PC-9 (cell line): ENCODE measurements around the gene LRRC23. TPM values are rescaled to one million over a fixed set of nuclear protein-coding genes. Genes with fewer than 3 reads are reported as not detected.
A peak's percentile ranks its signal among the peaks of the same experiment; 100 is the strongest.

Experiments
- BruUV-seq: library from RNA; stranded (reverse); fragments of 400-500 nt; replicated peaks from 2 replicates; lab custom pipeline; 2021; lab: Mats Ljungman, UMichigan
- CTCF ChIA-PET: fragments of 300-600 bp; sonication (Branson Sonifier 250); formaldehyde crosslinking; loops from one replicate; lab custom pipeline; 2022; ENCODE audit warnings: antibody characterized with exemption; lab: Charles Lee
- POLR2A ChIA-PET: fragments of 300-600 bp; sonication (Branson Sonifier 250); formaldehyde crosslinking; loops from one replicate; lab custom pipeline; 2022; ENCODE audit warnings: antibody characterized with exemption; ENCODE audit not compliant: unreplicated experiment; lab: Charles Lee
- DNase-seq, 2 experiments: peaks; one replicate each; pipeline versions ENCODE4 v3.0.0 to v3.0.0-alpha.2; 2015 to 2022; ENCODE audit warnings: mixed read lengths in 1 of 2
- H2AFZ ChIP-seq: fragments of 200-600 bp; sonication (generic); 2 replicates; pipeline ENCODE4 v1.8.1; 2017; ENCODE audit warnings: antibody characterized with exemption
- H3F3A ChIP-seq: fragments of 200-600 bp; sonication (generic); 2 replicates; pipeline ENCODE4 v1.8.1; 2017; ENCODE audit warnings: antibody characterized with exemption, mild to moderate bottlenecking, low read depth; ENCODE audit not compliant: insufficient read depth
- H3K27ac ChIP-seq: fragments of 200-600 bp; sonication (generic); 2 replicates; pipeline ENCODE4 v1.6.1; 2016; ENCODE audit warnings: mixed run types
- H3K27me3 ChIP-seq: fragments of 200-600 bp; sonication (generic); 2 replicates; pipeline ENCODE4 v1.6.1; 2016; ENCODE audit warnings: low read depth, mixed run types; ENCODE audit not compliant: insufficient read depth
- H3K36me3 ChIP-seq: fragments of 200-600 bp; sonication (generic); 2 replicates; pipeline ENCODE4 v1.6.1; 2016; ENCODE audit warnings: low read depth, mixed run types
- H3K4me1 ChIP-seq: fragments of 200-600 bp; sonication (generic); replicated peaks from 2 replicates; pipeline ENCODE4 v1.6.1; 2016; ENCODE audit warnings: mixed run types; ENCODE audit not compliant: insufficient read depth
- H3K4me2 ChIP-seq: fragments of 200-600 bp; sonication (generic); 2 replicates; pipeline ENCODE4 v1.6.1; 2017; ENCODE audit warnings: mixed run types
- H3K4me3 ChIP-seq: fragments of 200-600 bp; sonication (generic); 2 replicates; pipeline ENCODE4 v1.6.1; 2016; ENCODE audit warnings: mixed run types
- H3K79me2 ChIP-seq: fragments of 200-600 bp; sonication (generic); 2 replicates; pipeline ENCODE4 v1.6.1; 2017; ENCODE audit warnings: low read depth, mixed run types
- H3K9me2 ChIP-seq: fragments of 200-600 bp; sonication (generic); 2 replicates; pipeline ENCODE4 v1.8.1; 2017; ENCODE audit warnings: mild to moderate bottlenecking; ENCODE audit not compliant: insufficient read depth
- H3K9me3 ChIP-seq: fragments of 200-600 bp; sonication (generic); 2 replicates; pipeline ENCODE4 v1.8.1; 2016; ENCODE audit warnings: low read depth; ENCODE audit not compliant: insufficient read depth
- H4K20me1 ChIP-seq: fragments of 200-600 bp; sonication (generic); 2 replicates; pipeline ENCODE4 v1.8.1; 2017; ENCODE audit not compliant: insufficient read depth
- EZH2 ChIP-seq: fragments of 200-600 bp; sonication (generic); IDR thresholded peaks from 2 replicates; pipeline ENCODE4 v1.8.0; 2017; ENCODE audit warnings: antibody characterized with exemption, low read depth
- intact Hi-C: fragments of 100-400 bp; cut with micrococcal nuclease; formaldehyde crosslinking; loops from one replicate; pipeline ENCODE4 v1.10.0; 2022; ENCODE audit not compliant: unreplicated experiment
- microRNA-seq: library from miRNA; unstranded; fragments of <30 nt; microRNA quantifications from one replicate; pipeline ENCODE4 v1.2.0, GENCODE V29; 2021; ENCODE audit warnings: borderline number of aligned reads, borderline replicate concordance
- total RNA-seq: library from RNA; stranded (reverse); gene quantifications from 2 replicates; pipeline ENCODE4 v1.2.3, GENCODE V29; 2021
- TF ChIP-seq, protein P1 (sequence below): fragments of 200-600 bp; sonication (generic); conservative IDR thresholded peaks from 2 replicates; pipeline ENCODE4 v1.6.1; 2017; ENCODE audit warnings: mixed run types, antibody characterized with exemption, mild to moderate bottlenecking, moderate library complexity

LRRC23 gene
- total RNA-seq, 1 experiment from 2014 or later: 29.3 TPM

DNA sequence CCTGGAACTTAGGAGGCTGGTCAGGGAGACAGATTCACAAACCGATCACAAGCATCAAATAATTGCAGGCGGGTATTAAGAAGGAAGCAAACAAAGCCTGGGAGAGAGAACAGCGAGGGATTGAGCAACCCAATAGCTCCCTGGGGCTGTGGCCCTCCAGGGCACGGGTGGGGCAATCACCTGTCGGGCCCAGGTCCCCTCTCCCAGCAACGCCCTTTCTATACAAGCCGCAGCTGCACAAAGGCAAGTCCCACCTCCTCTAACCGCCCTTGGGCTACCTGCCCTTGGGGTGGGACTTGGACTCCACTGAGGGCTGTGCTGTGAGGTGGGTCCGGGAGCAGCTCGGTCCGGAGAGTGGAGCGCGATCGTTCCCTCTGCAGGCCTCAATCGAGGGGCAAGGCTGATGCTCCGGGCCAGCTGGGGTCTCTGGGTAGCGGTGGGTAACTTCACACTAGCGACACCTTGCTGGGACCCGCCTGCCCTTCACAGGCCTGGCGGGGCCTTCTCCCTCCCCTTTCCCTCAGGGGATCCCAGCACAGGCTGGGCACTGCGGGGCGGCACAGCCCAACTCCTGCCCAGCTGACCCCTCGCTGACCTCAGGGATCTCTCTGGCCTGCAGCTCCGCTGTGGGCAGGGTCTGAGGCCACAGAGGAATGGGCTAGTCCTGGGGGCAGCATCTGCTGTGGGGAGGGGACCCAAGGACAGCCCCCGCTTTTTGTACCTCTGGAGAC lies 57.8 kb downstream of the LRRC23 start:
- peak; percentile 92 to 94 for DNase-seq
- peaks cover 24% of the 10 kb centered on the region; the same call in 1 of the 2 replicates for H3K36me3 ChIP-seq
- H3K9me2 ChIP-seq: no peaks in the 10 kb centered on the region
- no TSS peak for BruUV-seq
- TF ChIP-seq, protein P1, sequence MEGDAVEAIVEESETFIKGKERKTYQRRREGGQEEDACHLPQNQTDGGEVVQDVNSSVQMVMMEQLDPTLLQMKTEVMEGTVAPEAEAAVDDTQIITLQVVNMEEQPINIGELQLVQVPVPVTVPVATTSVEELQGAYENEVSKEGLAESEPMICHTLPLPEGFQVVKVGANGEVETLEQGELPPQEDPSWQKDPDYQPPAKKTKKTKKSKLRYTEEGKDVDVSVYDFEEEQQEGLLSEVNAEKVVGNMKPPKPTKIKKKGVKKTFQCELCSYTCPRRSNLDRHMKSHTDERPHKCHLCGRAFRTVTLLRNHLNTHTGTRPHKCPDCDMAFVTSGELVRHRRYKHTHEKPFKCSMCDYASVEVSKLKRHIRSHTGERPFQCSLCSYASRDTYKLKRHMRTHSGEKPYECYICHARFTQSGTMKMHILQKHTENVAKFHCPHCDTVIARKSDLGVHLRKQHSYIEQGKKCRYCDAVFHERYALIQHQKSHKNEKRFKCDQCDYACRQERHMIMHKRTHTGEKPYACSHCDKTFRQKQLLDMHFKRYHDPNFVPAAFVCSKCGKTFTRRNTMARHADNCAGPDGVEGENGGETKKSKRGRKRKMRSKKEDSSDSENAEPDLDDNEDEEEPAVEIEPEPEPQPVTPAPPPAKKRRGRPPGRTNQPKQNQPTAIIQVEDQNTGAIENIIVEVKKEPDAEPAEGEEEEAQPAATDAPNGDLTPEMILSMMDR: no peak
- TF ChIP-seq EZH2: no peak
- no peaks in the 10 kb centered on the region for H3K9me3 ChIP-seq
- H3K27me3 ChIP-seq: no peaks in the 10 kb centered on the region
- peak overlapping the region; percentile 74 for H2AFZ ChIP-seq
- peaks cover 22% of the 10 kb centered on the region for H4K20me1 ChIP-seq
- H3K27ac ChIP-seq: peak overlapping the region; percentile 93
- H3K4me1 ChIP-seq: peaks cover 45% of the 10 kb centered on the region
- peaks cover 45% of the 10 kb centered on the region for H3K79me2 ChIP-seq
- ChIA-PET POLR2A (interaction anchor here (0.5 to 3.0 kb wide), 11 partner anchors 18 to 1281 kb away, joined by 3 to 54 read pairs (median 5); partner anchors contain the start of genes C12orf57, RNU7-1 and SPSB2), CTCF (interaction anchor here (0.5 to 3.2 kb wide), 6 partner anchors 17 to 146 kb away, joined by 3 to 47 read pairs (median 8); partner anchors contain the start of genes C12orf57, RNU7-1 and SPSB2)
- intact Hi-C loops: loop anchor here (1.0 to 10.0 kb wide), 5 partner anchors 16 to 348 kb away; partner anchors contain the start of genes CDCA3, USP5 and ZNF384
- peaks cover 66% of the 10 kb centered on the region for H3F3A ChIP-seq
- peak overlapping the region; percentile 98 for H3K4me3 ChIP-seq
- peak overlapping the region; percentile 97 for H3K4me2 ChIP-seq

DNA sequence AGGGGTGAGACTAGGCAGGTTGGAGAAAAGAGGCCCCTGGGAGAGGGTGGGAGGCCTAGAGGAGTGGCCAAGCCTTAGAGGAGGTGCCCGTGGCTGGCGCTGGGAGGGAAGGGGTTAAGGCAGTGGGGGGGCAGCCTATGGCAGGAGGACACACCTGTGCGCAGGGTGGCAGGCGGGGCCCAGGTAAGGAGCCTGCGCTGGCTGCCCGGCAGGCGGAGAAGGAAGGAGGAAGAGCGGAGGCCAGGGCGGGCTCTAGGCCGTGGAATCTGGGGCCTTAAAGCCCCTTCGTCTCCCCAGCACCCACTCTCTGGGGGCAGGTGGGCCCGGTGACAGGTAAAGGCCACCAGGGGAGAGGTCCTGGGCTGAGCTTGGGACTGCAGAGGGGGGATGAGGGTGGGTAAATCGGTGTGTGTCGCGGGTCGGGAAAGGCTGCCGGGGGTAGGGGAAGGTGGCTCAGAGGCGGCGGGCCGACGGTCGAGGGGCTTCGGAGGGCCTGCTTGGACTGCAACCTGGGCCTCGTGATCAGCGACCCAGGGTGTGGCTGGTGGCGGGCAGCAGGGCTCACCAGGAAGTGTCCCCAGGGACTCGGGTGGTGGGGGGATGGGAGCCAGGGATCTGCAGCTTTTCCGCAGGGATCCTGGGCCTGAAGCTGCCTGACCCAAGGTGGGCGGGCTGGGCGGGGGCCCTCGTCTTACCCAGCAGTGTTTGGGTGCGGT lies 58.6 kb downstream of the LRRC23 start:
- Histone ChIP-seq H3K4me1 (peaks cover 45% of the 10 kb centered on the region), H3K27ac (peak overlapping the region; percentile 93), H3K4me2 (peak overlapping the region; percentile 97), H4K20me1 (peaks cover 22% of the 10 kb centered on the region), H3K36me3 (peaks cover 29% of the 10 kb centered on the region), H3K79me2 (peaks cover 52% of the 10 kb centered on the region), H3K4me3 (peak overlapping the region; percentile 98), H2AFZ (peak overlapping the region; percentile 74), H3K9me2 (no peaks in the 10 kb centered on the region), H3F3A (peaks cover 73% of the 10 kb centered on the region), H3K9me3 (no peaks in the 10 kb centered on the region), H3K27me3 (no peaks in the 10 kb centered on the region)
- no TSS peak for BruUV-seq
- intact Hi-C loops: loop anchor here (1.0 to 10.0 kb wide), 4 partner anchors 111 to 348 kb away; partner anchors contain the start of genes CDCA3, USP5 and ZNF384
- TF ChIP-seq, protein P1: peak; percentile 15; the same call in 1 of the 2 replicates
- TF ChIP-seq EZH2: no peak
- ChIA-PET CTCF (interaction anchor here (0.6 to 3.2 kb wide), 8 partner anchors 18 to 145 kb away, joined by 3 to 47 read pairs (median 8); partner anchors contain the start of genes C12orf57, RNU7-1 and SPSB2), POLR2A (interaction anchor here (0.5 to 3.0 kb wide), 7 partner anchors 17 to 592 kb away, joined by 4 to 54 read pairs (median 7); partner anchors contain the start of genes C12orf57 and RNU7-1)
- peak; percentile 89 to 99 for DNase-seq

Small RNAs within 50 kb of the gene (microRNA-seq; reads per million reads assigned to microRNA genes)
- 3,834 reads per million, percentile 85 among the genes with 10 or more reads in this experiment for gene MIR141
- gene MIR200C: 77,569 reads per million, percentile 99 among the genes with 10 or more reads in this experiment

Other genes starting within 250 kb of the LRRC23 start
- 87.6 and 88.7 TPM in 2 replicates for gene ING4, start 241.7 kb upstream of the LRRC23 start, total RNA-seq
- gene ZNF384, start 215.4 kb upstream of the LRRC23 start, total RNA-seq: 74.3 and 106 TPM in 2 replicates
- not detected in 2 replicates for gene PIANP, start 204.0 kb upstream of the LRRC23 start, total RNA-seq
- 88.7 and 116 TPM in 2 replicates for gene COPS7A, start 180.8 kb upstream of the LRRC23 start, total RNA-seq
- gene MLF2, start 151.7 kb upstream of the LRRC23 start, total RNA-seq: 349 and 379 TPM in 2 replicates
- gene PTMS, start 138.5 kb upstream of the LRRC23 start, total RNA-seq: 633 and 910 TPM in 2 replicates
- gene LAG3, start 132.3 kb upstream of the LRRC23 start, total RNA-seq: 9.4 and 10.5 TPM in 2 replicates
- 1.0 and 3.2 TPM in 2 replicates for gene CD4, start 115.3 kb upstream of the LRRC23 start, total RNA-seq
- gene GPR162, start 83.0 kb upstream of the LRRC23 start, total RNA-seq: 2.4 and 3.8 TPM in 2 replicates
- 0.45 and 0.52 TPM in 2 replicates for gene P3H3, start 76.4 kb upstream of the LRRC23 start, total RNA-seq
- gene GNB3, start 63.9 kb upstream of the LRRC23 start, total RNA-seq: not detected in 2 replicates
- gene CDCA3, start 53.5 kb upstream of the LRRC23 start, total RNA-seq: 104 and 125 TPM in 2 replicates
- gene USP5, start 52.7 kb upstream of the LRRC23 start, total RNA-seq: 267 and 308 TPM in 2 replicates
- 1,080 and 1,199 TPM in 2 replicates for gene TPI1, start 37.3 kb upstream of the LRRC23 start, total RNA-seq
- gene SPSB2, start 31.5 kb upstream of the LRRC23 start, total RNA-seq: 28.9 and 30.1 TPM in 2 replicates
- 38.8 and 56.6 TPM in 2 replicates for gene ENO2, start 9.8 kb downstream of the LRRC23 start, total RNA-seq
- 158 and 159 TPM in 2 replicates for gene ATN1, start 23.1 kb downstream of the LRRC23 start, total RNA-seq
- gene RNU7-1, start 39.0 kb downstream of the LRRC23 start, total RNA-seq: not detected in 2 replicates
- gene C12orf57, start 39.2 kb downstream of the LRRC23 start, total RNA-seq: 198 and 218 TPM in 2 replicates
- 84.1 and 92.7 TPM in 2 replicates for gene PTPN6, start 46.5 kb downstream of the LRRC23 start, total RNA-seq
- 384 and 386 TPM in 2 replicates for gene PHB2, start 65.8 kb downstream of the LRRC23 start, total RNA-seq
- 84.5 and 96.5 TPM in 2 replicates for gene EMG1, start 66.1 kb downstream of the LRRC23 start, total RNA-seq
- gene LPCAT3, start 113.7 kb downstream of the LRRC23 start, total RNA-seq: 53.8 and 102 TPM in 2 replicates
- 32.4 and 32.9 TPM in 2 replicates for gene C1S, start 155.9 kb downstream of the LRRC23 start, total RNA-seq
- 20.5 and 24.0 TPM in 2 replicates for gene C1R, start 187.6 kb downstream of the LRRC23 start, total RNA-seq
- gene C1RL, start 204.4 kb downstream of the LRRC23 start, total RNA-seq: 70.4 and 72.9 TPM in 2 replicates
- gene RBP5, start 224.1 kb downstream of the LRRC23 start, total RNA-seq: 0.74 and 1.3 TPM in 2 replicates
- 111 and 153 TPM in 2 replicates for gene CLSTN3, start 225.5 kb downstream of the LRRC23 start, total RNA-seq